Measurements from ENCODE around the gene POMT2.

POMT2 gene

DNA sequence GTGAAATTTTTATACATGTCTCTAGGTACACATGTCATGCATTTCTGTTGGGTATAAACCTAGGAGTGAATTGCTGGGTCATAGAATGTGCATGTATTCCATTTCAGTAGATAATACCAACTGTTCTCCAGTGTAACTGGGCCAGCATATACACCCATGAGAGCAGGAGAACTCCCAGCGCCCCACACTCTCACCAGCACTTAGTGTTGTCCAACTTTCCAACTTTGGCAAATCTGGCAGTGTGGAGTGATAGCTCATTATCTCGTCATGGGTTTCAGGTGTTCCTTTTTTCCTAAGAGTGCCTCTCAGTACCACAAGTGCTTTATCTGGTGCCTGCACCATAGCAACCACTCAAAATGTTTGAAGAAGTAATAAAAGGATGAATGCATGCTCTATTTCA lies 89.8 kb downstream of the POMT2 start:
- no peak for DNase-seq

DNA sequence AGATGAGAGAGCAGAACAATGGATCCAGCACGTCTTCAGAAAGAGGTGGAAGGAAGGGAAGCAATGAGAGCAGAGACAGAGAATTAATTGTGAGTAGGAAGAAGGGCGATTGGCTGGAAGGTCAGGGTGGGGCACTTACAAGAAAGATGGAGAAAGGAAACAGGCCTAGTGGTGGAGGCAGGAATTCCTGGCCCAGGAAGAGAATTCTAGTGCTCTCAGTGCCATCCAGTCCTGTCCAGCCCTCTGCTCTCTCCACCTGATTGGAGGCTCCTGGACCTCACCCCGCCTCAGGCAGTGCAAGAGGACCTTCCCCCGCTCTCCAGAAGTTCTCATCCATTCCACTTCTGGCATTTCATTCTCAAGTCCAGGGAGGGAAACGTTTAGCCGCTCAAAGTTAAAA lies 92.6 kb downstream of the POMT2 start:
- DNase-seq = no peak

DNA sequence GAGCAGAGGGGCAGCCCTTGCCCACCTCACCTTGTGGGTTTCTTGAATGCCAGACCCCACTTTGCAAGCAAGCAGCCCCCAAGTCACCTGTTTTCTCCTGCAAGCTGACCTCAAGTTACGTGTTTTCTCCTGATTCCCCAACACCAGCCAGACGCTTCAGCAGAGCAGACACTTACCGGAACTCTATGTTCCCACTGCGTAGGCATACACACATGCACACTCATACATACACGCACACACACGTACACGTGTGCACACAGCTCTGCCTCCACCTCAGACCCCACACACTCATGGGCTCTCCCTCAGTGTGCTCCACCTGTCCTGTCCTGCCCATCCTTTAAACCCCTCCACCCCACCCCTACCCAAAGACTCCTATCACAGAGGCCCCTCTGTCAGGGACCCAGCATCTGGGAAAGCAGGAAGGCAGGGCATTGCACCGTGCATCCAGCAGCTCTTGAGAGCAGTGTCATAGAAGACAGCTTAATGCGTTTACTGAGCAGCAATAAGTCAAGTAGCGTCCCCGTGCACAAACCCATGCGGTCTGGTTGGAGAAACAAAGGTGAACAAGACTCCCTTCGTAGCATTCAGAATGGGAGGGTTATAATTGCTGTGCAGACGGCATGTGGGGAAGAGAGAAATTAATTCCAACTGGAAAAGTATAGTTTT lies 94.7 kb downstream of the POMT2 start:
- no peak for DNase-seq

DNA sequence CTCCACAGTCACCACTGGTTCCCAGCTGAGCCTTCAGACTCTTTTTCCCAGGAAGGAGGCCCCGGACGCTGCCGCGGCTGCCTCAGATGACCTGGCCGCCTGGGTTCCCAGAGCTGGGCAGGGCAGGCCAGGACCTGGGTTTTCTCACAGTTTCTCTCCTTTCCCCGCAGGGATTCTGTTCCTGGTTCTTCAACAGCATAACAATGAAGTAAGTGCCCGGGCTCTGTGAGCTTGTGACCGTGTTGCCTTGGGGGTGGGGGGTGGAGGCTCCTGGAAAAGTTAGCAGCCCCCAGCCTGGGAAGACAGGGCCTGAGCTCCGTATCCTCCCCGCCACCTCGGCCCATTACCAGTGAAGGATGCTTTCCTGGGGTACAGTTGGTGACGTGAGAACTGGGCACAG lies 95.4 kb downstream of the POMT2 start:
- no peak for DNase-seq

Data from activated CD4-positive, alpha-beta T cell treated with anti-CD3 and anti-CD28 coated beads for 48 hours (primary cell).